Panc1 (cell line): Measurements from ENCODE around the gene C5orf34. TPM values are rescaled to one million over a fixed set of nuclear protein-coding genes. Genes with fewer than 3 reads are reported as not detected.

Source experiments
- ATAC-seq: fragments of 200-7000 bp; cut with Tn5 transposase; 2 replicates; pipeline ENCODE4 v1.9.1; 2020; ENCODE audit warnings: mild to moderate bottlenecking, moderate library complexity
- BruUV-seq: library from RNA; stranded (reverse); fragments of 400-500 nt; replicated peaks from 2 replicates; lab custom pipeline; 2021; lab: Mats Ljungman, UMichigan
- CTCF ChIA-PET: fragments of 300-600 bp; sonication (Branson Sonifier 250); formaldehyde crosslinking; loops from one replicate; lab custom pipeline; 2022; ENCODE audit warnings: antibody characterized with exemption; lab: Charles Lee
- POLR2A ChIA-PET: fragments of 300-600 bp; sonication (Branson Sonifier 250); formaldehyde crosslinking; loops from one replicate; lab custom pipeline; 2022; ENCODE audit warnings: antibody characterized with exemption; lab: Charles Lee
- DNase-seq: peaks from one replicate; pipeline ENCODE4 v3.0.0-alpha.2; 2010; ENCODE audit warnings: low read depth, low spot score
- H3K27ac ChIP-seq: 2 replicates; pipeline ENCODE4 v1.5.1; 2011; ENCODE audit warnings: mild to moderate bottlenecking, low read length, inconsistent platforms
- H3K27me3 ChIP-seq: fragments of 200-500 bp; sonication (Bioruptor generic); 2 replicates; pipeline ENCODE4 v1.6.0; 2014; ENCODE audit warnings: low read length, inconsistent platforms; ENCODE audit not compliant: control insufficient read depth, insufficient read depth
- H3K36me3 ChIP-seq: fragments of 200-500 bp; sonication (Bioruptor generic); 2 replicates; pipeline ENCODE4 v1.5.1; 2014; ENCODE audit warnings: inconsistent platforms, mild to moderate bottlenecking, low read length, moderate library complexity; ENCODE audit not compliant: control insufficient read depth, insufficient read depth
- H3K4me1 ChIP-seq: 2 replicates; pipeline ENCODE4 v1.5.1; 2011; ENCODE audit warnings: inconsistent platforms, mild to moderate bottlenecking, low read length, moderate library complexity; ENCODE audit not compliant: control insufficient read depth, insufficient read depth
- H3K4me3 ChIP-seq, 2 experiments: 2 replicates each; pipeline ENCODE4 v1.5.1; 2011 to 2012; ENCODE audit warnings: low read depth in 2 of 2, low read length in 2 of 2, mild to moderate bottlenecking in 2 of 2, inconsistent platforms in 1 of 2, moderate library complexity in 1 of 2
- H3K9me3 ChIP-seq: fragments of 200-500 bp; sonication (Bioruptor generic); 2 replicates; pipeline ENCODE4 v1.5.1; 2014; ENCODE audit warnings: low read depth, mild to moderate bottlenecking, inconsistent platforms, low read length, moderate library complexity; ENCODE audit not compliant: control insufficient read depth, insufficient read depth
- CTCF ChIP-seq: fragments of 450-650 bp; IDR thresholded peaks from 2 replicates; pipeline ENCODE4 v1.5.1; 2017; ENCODE audit warnings: mild to moderate bottlenecking
- POLR2AphosphoS5 ChIP-seq: IDR thresholded peaks from 2 replicates; pipeline ENCODE4 v1.6.1; 2012; ENCODE audit warnings: mild to moderate bottlenecking, low read depth, low read length, moderate library complexity
- SIN3A ChIP-seq: IDR thresholded peaks from 2 replicates; pipeline ENCODE4 v1.6.1; 2012; ENCODE audit warnings: low read depth, mild to moderate bottlenecking, low read length, moderate library complexity, borderline replicate concordance; ENCODE audit not compliant: insufficient read depth
- TCF7L2 ChIP-seq: IDR thresholded peaks from 2 replicates; pipeline ENCODE4 v1.6.1; 2011; ENCODE audit warnings: mild to moderate bottlenecking, low read depth, low read length, inconsistent platforms
- in situ Hi-C: cut with HindIII; loops from 2 replicates; pipeline ENCODE4 v1.10.0; 2016; ENCODE audit warnings: low sequenced_read_pairs, low pct_unique_long_range_greater_than_20kb
- intact Hi-C: fragments of 100-400 bp; cut with micrococcal nuclease; formaldehyde crosslinking; loops from one replicate; pipeline ENCODE4 v1.10.0; 2022; ENCODE audit not compliant: unreplicated experiment
- total RNA-seq: library from RNA; stranded (reverse); gene quantifications from one replicate; pipeline ENCODE4 v1.2.1, GENCODE V29; 2021; ENCODE audit not compliant: unreplicated experiment
- TF ChIP-seq, protein P1 (sequence below), 2 experiments: IDR thresholded peaks; 2 replicates each; pipeline ENCODE4 v1.6.1; 2011 to 2012; ENCODE audit warnings: low read depth in 2 of 2, control low read depth in 1 of 2, low read length in 1 of 2, mild to moderate bottlenecking in 1 of 2, moderate library complexity in 1 of 2; ENCODE audit not compliant: insufficient read depth in 1 of 2

C5orf34 gene
- total RNA-seq, 1 experiment from 2014 or later: 6.3 TPM

DNA sequence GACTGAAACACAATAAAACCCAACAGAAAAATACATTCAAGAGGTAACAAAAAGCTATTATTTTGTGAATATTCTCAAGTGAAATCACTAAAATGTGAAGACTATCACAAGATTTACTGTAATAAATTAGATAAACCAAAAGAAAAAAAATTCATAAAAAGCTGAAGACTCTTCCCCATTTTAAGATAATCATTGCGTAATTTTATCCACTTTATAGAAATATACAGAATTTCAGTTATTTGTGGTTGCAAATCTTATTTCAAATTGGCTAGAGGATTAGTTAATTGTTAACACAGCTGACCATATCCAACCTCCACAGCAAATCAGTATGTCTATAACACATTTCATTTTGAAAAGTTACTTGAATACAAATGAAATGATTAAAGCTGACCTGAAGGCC is 23.6 kb downstream of the C5orf34 start:
- in situ Hi-C loops: no loop called here
- Histone ChIP-seq H3K36me3 (peaks cover 10% of the 10 kb centered on the region; the same call in 1 of the 2 replicates), H3K4me1 (no peaks in the 10 kb centered on the region), H3K27ac (no peak overlapping the region), H3K9me3 (no peaks in the 10 kb centered on the region), H3K4me3 (no peak overlapping the region), H3K27me3 (no peaks in the 10 kb centered on the region)
- no TSS peak for BruUV-seq
- no peak for TF ChIP-seq POLR2AphosphoS5
- TF ChIP-seq SIN3A: no peak
- TF ChIP-seq TCF7L2: no peak
- TF ChIP-seq, protein P1, sequence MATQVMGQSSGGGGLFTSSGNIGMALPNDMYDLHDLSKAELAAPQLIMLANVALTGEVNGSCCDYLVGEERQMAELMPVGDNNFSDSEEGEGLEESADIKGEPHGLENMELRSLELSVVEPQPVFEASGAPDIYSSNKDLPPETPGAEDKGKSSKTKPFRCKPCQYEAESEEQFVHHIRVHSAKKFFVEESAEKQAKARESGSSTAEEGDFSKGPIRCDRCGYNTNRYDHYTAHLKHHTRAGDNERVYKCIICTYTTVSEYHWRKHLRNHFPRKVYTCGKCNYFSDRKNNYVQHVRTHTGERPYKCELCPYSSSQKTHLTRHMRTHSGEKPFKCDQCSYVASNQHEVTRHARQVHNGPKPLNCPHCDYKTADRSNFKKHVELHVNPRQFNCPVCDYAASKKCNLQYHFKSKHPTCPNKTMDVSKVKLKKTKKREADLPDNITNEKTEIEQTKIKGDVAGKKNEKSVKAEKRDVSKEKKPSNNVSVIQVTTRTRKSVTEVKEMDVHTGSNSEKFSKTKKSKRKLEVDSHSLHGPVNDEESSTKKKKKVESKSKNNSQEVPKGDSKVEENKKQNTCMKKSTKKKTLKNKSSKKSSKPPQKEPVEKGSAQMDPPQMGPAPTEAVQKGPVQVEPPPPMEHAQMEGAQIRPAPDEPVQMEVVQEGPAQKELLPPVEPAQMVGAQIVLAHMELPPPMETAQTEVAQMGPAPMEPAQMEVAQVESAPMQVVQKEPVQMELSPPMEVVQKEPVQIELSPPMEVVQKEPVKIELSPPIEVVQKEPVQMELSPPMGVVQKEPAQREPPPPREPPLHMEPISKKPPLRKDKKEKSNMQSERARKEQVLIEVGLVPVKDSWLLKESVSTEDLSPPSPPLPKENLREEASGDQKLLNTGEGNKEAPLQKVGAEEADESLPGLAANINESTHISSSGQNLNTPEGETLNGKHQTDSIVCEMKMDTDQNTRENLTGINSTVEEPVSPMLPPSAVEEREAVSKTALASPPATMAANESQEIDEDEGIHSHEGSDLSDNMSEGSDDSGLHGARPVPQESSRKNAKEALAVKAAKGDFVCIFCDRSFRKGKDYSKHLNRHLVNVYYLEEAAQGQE (IDR thresholded peaks at IDR 0.05; ENCODE audit: insufficient read depth in 1 of 2, low read depth in 2 of 2, low read length in 1 of 2): no peak
- TF ChIP-seq CTCF: no peak
- DNase-seq: no peak
- ATAC-seq: no peak
- ChIA-PET CTCF (no interaction called here), POLR2A (no interaction called here)
- intact Hi-C loops: no loop called here

DNA sequence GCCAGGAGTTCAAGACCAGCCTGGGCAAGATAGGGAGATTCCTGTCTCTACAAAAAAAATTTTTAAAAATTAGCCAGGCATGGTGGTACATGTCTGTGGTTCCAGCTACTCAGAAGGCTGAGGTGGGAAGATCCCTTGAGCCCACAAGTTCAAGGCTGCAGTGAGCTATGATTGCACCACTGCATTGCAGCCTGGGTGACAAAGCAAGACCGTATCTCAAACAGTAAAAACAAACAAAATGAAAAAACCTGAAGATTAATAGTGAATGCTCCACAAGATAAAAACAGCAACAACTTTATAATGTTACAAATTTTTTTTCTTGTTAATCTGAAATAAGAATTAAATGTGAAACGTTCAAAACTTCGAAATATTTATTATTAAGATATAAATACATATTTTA is 28.6 kb downstream of the C5orf34 start:
- Histone ChIP-seq H3K27me3 (no peaks in the 10 kb centered on the region), H3K27ac (no peak overlapping the region), H3K36me3 (peaks cover 10% of the 10 kb centered on the region), H3K4me1 (peaks cover 9% of the 10 kb centered on the region), H3K4me3 (no peak overlapping the region), H3K9me3 (no peaks in the 10 kb centered on the region)
- CTCF ChIA-PET: no interaction called here
- no TSS peak for BruUV-seq
- POLR2A ChIA-PET: no interaction called here
- intact Hi-C loops (no loop called here), in situ Hi-C loops (no loop called here)
- DNase-seq (no peak), ATAC-seq (no peak)
- no peak for TF ChIP-seq POLR2AphosphoS5
- no peak for TF ChIP-seq SIN3A
- no peak for TF ChIP-seq TCF7L2
- TF ChIP-seq, protein P1 (IDR thresholded peaks at IDR 0.05; ENCODE audit: insufficient read depth in 1 of 2, low read depth in 2 of 2, low read length in 1 of 2): no peak
- no peak for TF ChIP-seq CTCF
